ENCODE measurements around the gene ARHGAP28.
A peak's percentile ranks its signal among the peaks of the same experiment; 100 is the strongest.

ARHGAP28 gene

DNA sequence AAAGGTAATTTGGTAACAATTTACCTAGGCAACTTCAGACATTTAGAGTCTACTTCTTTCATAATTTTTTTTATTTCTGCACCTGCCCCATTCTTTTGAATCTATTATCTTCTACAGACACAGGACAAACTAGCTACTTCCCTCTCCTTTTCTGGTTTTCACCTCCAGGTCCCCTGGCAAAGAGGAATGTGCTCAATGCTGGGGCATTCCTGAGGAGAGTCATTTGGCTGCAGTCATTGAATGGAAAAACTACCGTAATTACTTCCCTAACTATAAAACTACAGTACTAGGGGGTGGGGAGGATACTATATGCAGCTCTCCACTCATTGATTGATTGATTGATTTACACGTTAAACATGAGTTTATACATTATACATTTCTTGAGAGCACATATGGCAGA lies 11.2 kb upstream of the ARHGAP28 start:
- H3K27me3 ChIP-seq (ENCODE audit: control insufficient read depth, insufficient read depth, low read length): no peaks in the 10 kb centered on the region
- H3K36me3 ChIP-seq (ENCODE audit: control insufficient read depth, insufficient read depth, low read length): no peaks in the 10 kb centered on the region
- H3K9me3 ChIP-seq (ENCODE audit: control insufficient read depth, insufficient read depth, low read depth, low read length): no peaks in the 10 kb centered on the region
- H3K27ac ChIP-seq (ENCODE audit: low read depth, low read length): no peak overlapping the region
- peaks cover 11% of the 10 kb centered on the region; the same call in 1 of the 2 replicates for H3K4me1 ChIP-seq (ENCODE audit: control insufficient read depth, insufficient read depth, low read length)
- H3K9ac ChIP-seq (ENCODE audit: low read length): no peak overlapping the region
- H3K4me3 ChIP-seq (ENCODE audit: low read depth, low read length): no peak overlapping the region

DNA sequence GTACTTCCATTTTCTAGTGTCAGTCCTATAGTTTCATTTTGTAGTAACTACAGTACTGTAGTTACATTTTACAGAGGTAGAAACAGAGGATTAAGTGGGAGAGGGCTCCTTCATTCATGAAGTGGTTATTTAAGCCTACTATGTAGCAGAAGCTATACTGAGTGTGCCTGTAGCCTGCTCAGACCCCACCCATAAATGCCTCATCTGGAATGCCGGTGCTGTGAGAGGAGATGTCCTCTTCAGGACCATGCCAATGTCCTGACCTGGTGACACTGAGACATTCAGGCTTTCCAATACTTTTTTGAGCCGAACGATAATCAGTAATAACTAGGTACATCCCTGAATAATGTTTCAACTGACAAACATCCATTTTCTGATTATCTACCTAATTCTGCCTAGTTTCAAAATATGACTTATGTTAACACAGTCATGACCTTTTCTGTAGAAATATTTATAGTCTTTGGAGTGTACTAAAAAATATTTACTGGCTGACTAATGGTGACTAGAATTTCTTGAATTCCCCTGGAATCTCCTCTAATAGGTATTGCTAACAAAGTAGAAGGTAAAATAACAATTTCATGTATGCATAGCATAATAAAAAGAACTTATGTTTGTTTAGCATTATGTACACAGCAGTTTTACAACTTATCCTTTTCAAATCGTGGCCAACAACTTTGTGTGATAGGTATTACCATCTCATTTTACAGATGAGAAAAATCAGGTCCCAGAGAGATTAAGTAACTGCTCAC lies 10.2 kb upstream of the ARHGAP28 start:
- Histone ChIP-seq H3K9me3 (ENCODE audit: control insufficient read depth, insufficient read depth, low read depth, low read length) (no peaks in the 10 kb centered on the region), H3K36me3 (ENCODE audit: control insufficient read depth, insufficient read depth, low read length) (no peaks in the 10 kb centered on the region), H3K27ac (ENCODE audit: low read depth, low read length) (no peak overlapping the region), H3K9ac (ENCODE audit: low read length) (no peak overlapping the region), H3K4me1 (ENCODE audit: control insufficient read depth, insufficient read depth, low read length) (0 out of 2 replicates have a peak, but pooled peaks cover 1% of the 10 kb centered on the region), H3K27me3 (ENCODE audit: control insufficient read depth, insufficient read depth, low read length) (no peaks in the 10 kb centered on the region), H3K4me3 (ENCODE audit: low read depth, low read length) (no peak overlapping the region)

DNA sequence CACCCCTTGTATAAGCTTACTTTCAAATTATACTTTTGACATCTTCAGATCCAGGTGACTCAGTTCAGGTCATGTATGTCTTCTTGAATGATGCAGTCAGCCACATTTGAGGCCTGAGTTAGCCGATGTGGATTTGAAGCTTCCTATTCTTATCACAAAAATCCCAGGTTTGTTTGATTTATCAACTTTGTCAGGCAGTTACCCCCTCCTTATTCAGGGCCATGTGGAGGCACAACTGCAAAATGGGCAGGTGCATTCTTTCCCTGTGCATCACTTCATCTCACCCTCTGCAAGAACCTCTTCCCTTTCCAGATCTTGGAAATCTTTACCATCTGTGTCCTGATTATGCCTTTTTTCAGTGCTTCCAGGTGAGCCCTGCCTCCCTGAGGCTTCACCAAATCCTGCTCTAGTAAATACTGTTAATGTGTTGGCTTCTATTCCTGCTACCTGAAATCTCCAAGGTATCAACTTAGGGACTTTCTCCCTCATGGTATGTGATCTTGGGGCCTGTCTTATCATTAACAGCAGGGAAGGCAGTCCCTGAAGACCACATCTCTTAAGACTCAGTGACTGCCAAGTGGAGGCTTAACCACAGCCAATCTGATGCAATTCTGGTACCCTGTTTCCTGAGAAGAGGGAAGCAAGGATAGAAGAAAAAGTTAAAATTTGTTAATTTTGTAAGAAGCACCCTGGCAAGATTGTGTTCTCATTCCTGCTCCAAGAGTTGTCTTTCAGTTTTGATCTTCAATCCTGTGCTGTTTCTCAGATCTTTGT lies 9.4 kb upstream of the ARHGAP28 start:
- Histone ChIP-seq H3K4me3 (ENCODE audit: low read depth, low read length) (no peak overlapping the region), H3K36me3 (ENCODE audit: control insufficient read depth, insufficient read depth, low read length) (no peaks in the 10 kb centered on the region), H3K9me3 (ENCODE audit: control insufficient read depth, insufficient read depth, low read depth, low read length) (no peaks in the 10 kb centered on the region), H3K9ac (ENCODE audit: low read length) (no peak overlapping the region), H3K27ac (ENCODE audit: low read depth, low read length) (no peak overlapping the region), H3K4me1 (ENCODE audit: control insufficient read depth, insufficient read depth, low read length) (no peaks in the 10 kb centered on the region), H3K27me3 (ENCODE audit: control insufficient read depth, insufficient read depth, low read length) (no peaks in the 10 kb centered on the region)

DNA sequence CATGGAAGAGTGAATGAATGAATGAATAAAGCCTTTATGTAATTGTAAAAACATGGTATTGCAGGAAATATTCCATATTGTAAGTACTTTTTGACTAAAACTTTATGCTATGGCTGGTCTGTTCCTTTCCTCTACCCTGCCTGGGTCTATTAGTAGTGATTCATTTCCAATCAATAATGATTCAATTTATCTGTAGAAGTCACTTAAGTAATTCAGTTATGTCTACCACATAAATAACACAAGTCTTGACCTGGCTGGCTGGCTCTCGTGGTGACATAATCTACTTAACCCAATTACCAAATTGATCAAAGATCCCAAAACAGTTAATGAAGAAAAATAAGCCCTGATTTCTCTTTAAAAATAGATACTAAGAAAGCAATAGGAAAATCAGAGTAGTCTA lies 7.8 kb upstream of the ARHGAP28 start:
- H3K9me3 ChIP-seq (ENCODE audit: control insufficient read depth, insufficient read depth, low read depth, low read length): no peaks in the 10 kb centered on the region
- no peak overlapping the region for H3K9ac ChIP-seq (ENCODE audit: low read length)
- no peak overlapping the region for H3K4me3 ChIP-seq (ENCODE audit: low read depth, low read length)
- H3K27ac ChIP-seq (ENCODE audit: low read depth, low read length): no peak overlapping the region
- no peaks in the 10 kb centered on the region for H3K27me3 ChIP-seq (ENCODE audit: control insufficient read depth, insufficient read depth, low read length)
- no peaks in the 10 kb centered on the region for H3K36me3 ChIP-seq (ENCODE audit: control insufficient read depth, insufficient read depth, low read length)
- H3K4me1 ChIP-seq (ENCODE audit: control insufficient read depth, insufficient read depth, low read length): no peaks in the 10 kb centered on the region

GRCh38 chr18:6722690-6723089 lies 6.8 kb upstream of the ARHGAP28 start:
- Histone ChIP-seq H3K9me3 (ENCODE audit: control insufficient read depth, insufficient read depth, low read depth, low read length) (no peaks in the 10 kb centered on the region), H3K27ac (ENCODE audit: low read depth, low read length) (no peak overlapping the region), H3K4me1 (ENCODE audit: control insufficient read depth, insufficient read depth, low read length) (peaks cover 4% of the 10 kb centered on the region; the same call in 1 of the 2 replicates), H3K36me3 (ENCODE audit: control insufficient read depth, insufficient read depth, low read length) (no peaks in the 10 kb centered on the region), H3K9ac (ENCODE audit: low read length) (no peak overlapping the region), H3K4me3 (ENCODE audit: low read depth, low read length) (no peak overlapping the region), H3K27me3 (ENCODE audit: control insufficient read depth, insufficient read depth, low read length) (no peaks in the 10 kb centered on the region)

GRCh38 chr18:6724331-6724730 lies 5.2 kb upstream of the ARHGAP28 start:
- no peak overlapping the region for H3K9ac ChIP-seq (ENCODE audit: low read length)
- H3K27me3 ChIP-seq (ENCODE audit: control insufficient read depth, insufficient read depth, low read length): no peaks in the 10 kb centered on the region
- H3K4me3 ChIP-seq (ENCODE audit: low read depth, low read length): no peak overlapping the region
- H3K36me3 ChIP-seq (ENCODE audit: control insufficient read depth, insufficient read depth, low read length): no peaks in the 10 kb centered on the region
- H3K27ac ChIP-seq (ENCODE audit: low read depth, low read length): no peak overlapping the region
- peaks cover 13% of the 10 kb centered on the region for H3K4me1 ChIP-seq (ENCODE audit: control insufficient read depth, insufficient read depth, low read length)
- H3K9me3 ChIP-seq (ENCODE audit: control insufficient read depth, insufficient read depth, low read depth, low read length): no peaks in the 10 kb centered on the region

- Histone ChIP-seq H3K4me3 (ENCODE audit: low read depth, low read length) (peak overlapping the region; percentile 91; the same call in 1 of the 2 replicates), H3K4me1 (ENCODE audit: control insufficient read depth, insufficient read depth, low read length) (peaks cover 36% of the 10 kb centered on the region), H3K36me3 (ENCODE audit: control insufficient read depth, insufficient read depth, low read length) (no peaks in the 10 kb centered on the region), H3K27me3 (ENCODE audit: control insufficient read depth, insufficient read depth, low read length) (no peaks in the 10 kb centered on the region), H3K9me3 (ENCODE audit: control insufficient read depth, insufficient read depth, low read depth, low read length) (no peaks in the 10 kb centered on the region), H3K27ac (ENCODE audit: low read depth, low read length) (no peak overlapping the region), H3K9ac (ENCODE audit: low read length) (peak overlapping the region; percentile 77)
These were observed 1.2 kb upstream of the ARHGAP28 start for GRCh38 chr18:6728331-6728730.

- Histone ChIP-seq H3K27ac (ENCODE audit: low read depth, low read length) (no peak overlapping the region; the same call in 1 of the 2 replicates), H3K9me3 (ENCODE audit: control insufficient read depth, insufficient read depth, low read depth, low read length) (no peaks in the 10 kb centered on the region)
These were observed 688 bp upstream of the ARHGAP28 start for GRCh38 chr18:6728809-6729246.

GRCh38 chr18:6730416-6731221 lies 1.1 kb downstream of the ARHGAP28 start:
- Histone ChIP-seq H3K4me1 (ENCODE audit: control insufficient read depth, insufficient read depth, low read length) (peaks cover 45% of the 10 kb centered on the region), H3K4me3 (ENCODE audit: low read depth, low read length) (peak overlapping the region; percentile 91)

More at GRCh38 chr18:6728809-6729246, 688 bp upstream of the ARHGAP28 start:
- Histone ChIP-seq H3K4me3 (ENCODE audit: low read depth, low read length) (peak overlapping the region; percentile 91), H3K27me3 (ENCODE audit: control insufficient read depth, insufficient read depth, low read length) (no peaks in the 10 kb centered on the region), H3K4me1 (ENCODE audit: control insufficient read depth, insufficient read depth, low read length) (peaks cover 36% of the 10 kb centered on the region), H3K9ac (ENCODE audit: low read length) (peak overlapping the region; percentile 77), H3K36me3 (ENCODE audit: control insufficient read depth, insufficient read depth, low read length) (no peaks in the 10 kb centered on the region)

GRCh38 chr18:6731222-6731596 lies 1.7 kb downstream of the ARHGAP28 start:
- Histone ChIP-seq H3K9ac (ENCODE audit: low read length) (no peak overlapping the region), H3K36me3 (ENCODE audit: control insufficient read depth, insufficient read depth, low read length) (no peaks in the 10 kb centered on the region), H3K27ac (ENCODE audit: low read depth, low read length) (no peak overlapping the region), H3K9me3 (ENCODE audit: control insufficient read depth, insufficient read depth, low read depth, low read length) (no peaks in the 10 kb centered on the region), H3K27me3 (ENCODE audit: control insufficient read depth, insufficient read depth, low read length) (no peaks in the 10 kb centered on the region), H3K4me3 (ENCODE audit: low read depth, low read length) (peak overlapping the region; percentile 91; the same call in 1 of the 2 replicates), H3K4me1 (ENCODE audit: control insufficient read depth, insufficient read depth, low read length) (peaks cover 45% of the 10 kb centered on the region)

More at GRCh38 chr18:6730416-6731221, 1.1 kb downstream of the ARHGAP28 start:
- no peak overlapping the region for H3K27ac ChIP-seq (ENCODE audit: low read depth, low read length)
- no peaks in the 10 kb centered on the region for H3K9me3 ChIP-seq (ENCODE audit: control insufficient read depth, insufficient read depth, low read depth, low read length)
- H3K36me3 ChIP-seq (ENCODE audit: control insufficient read depth, insufficient read depth, low read length): no peaks in the 10 kb centered on the region
- H3K27me3 ChIP-seq (ENCODE audit: control insufficient read depth, insufficient read depth, low read length): no peaks in the 10 kb centered on the region
- H3K9ac ChIP-seq (ENCODE audit: low read length): peak overlapping the region; percentile 6

Measured in HUES6 (cell line).